SK-N-MC (cell line): Measurements from ENCODE around the gene MID1.

Experiments used
- DNase-seq: peaks from one replicate; pipeline ENCODE4 v3.0.0-alpha.2; 2011; ENCODE audit warnings: low read depth, low spot score
- H3K27ac ChIP-seq: fragments of 200-600 bp; sonication (generic); 2 replicates; pipeline ENCODE4 v1.5.1; 2016; ENCODE audit warnings: mixed run types
- H3K36me3 ChIP-seq: fragments of 200-600 bp; sonication (generic); 2 replicates; pipeline ENCODE4 v1.6.1; 2017; ENCODE audit warnings: antibody characterized with exemption, low read length, mixed read lengths; ENCODE audit not compliant: insufficient read depth
- H3K4me3 ChIP-seq: fragments of 200-600 bp; sonication (generic); 2 replicates; pipeline ENCODE4 v1.5.1; 2016
- H3K9ac ChIP-seq: fragments of 200-600 bp; sonication (generic); 2 replicates; pipeline ENCODE4 v1.8.0; 2017; ENCODE audit warnings: mixed run types, mixed read lengths; ENCODE audit not compliant: insufficient read length
- H3K9me3 ChIP-seq: fragments of 200-600 bp; sonication (generic); 2 replicates; pipeline ENCODE4 v1.6.1; 2017; ENCODE audit warnings: low read depth, mild to moderate bottlenecking, antibody characterized with exemption, low read length, moderate library complexity, mixed read lengths
- EZH2 ChIP-seq: fragments of 200-600 bp; sonication (generic); IDR thresholded peaks from one replicate; pipeline ENCODE4 v1.6.1; 2017; ENCODE audit warnings: antibody characterized with exemption
- FOXP2 ChIP-seq: optimal IDR thresholded peaks from 2 replicates; pipeline ENCODE3; 2011; ENCODE audit warnings: mild to moderate bottlenecking, moderate library complexity; ENCODE audit not compliant: insufficient read depth; ENCODE audit errors: extremely low read length, control extremely low read depth
- POLR2AphosphoS5 ChIP-seq: IDR thresholded peaks from 2 replicates; pipeline ENCODE4 v1.6.1; 2012; ENCODE audit warnings: mild to moderate bottlenecking, low read depth, low read length, borderline replicate concordance

Gene MID1

DNA sequence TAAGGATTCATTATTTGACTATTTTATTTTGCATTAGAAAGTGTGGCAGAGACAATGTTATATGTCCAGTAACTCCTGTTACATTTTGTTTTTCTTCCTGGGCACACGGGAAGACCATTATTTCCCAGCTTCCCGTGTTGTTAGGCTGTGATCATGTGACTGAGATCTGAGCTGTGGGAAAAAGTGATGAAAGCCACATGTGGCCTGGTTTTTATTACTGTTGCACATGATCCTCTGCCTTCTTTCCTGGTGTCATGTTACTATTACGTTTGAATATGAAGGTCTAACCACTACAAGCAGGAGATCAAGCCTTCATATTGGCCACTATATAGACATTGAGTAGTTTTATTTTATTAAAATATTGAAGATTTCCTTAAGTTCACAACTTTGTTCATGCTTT, 28.2 kb upstream of the MID1 start:
- no peaks in the 10 kb centered on the region for H3K36me3 ChIP-seq
- TF ChIP-seq POLR2AphosphoS5 (no peak), FOXP2 (no peak), EZH2 (no peak)
- H3K4me3 ChIP-seq, result no peak overlapping the region
- peak; percentile 16 for DNase-seq
- no peak overlapping the region for H3K9ac ChIP-seq
- no peak overlapping the region for H3K27ac ChIP-seq
- no peaks in the 10 kb centered on the region for H3K9me3 ChIP-seq

DNA sequence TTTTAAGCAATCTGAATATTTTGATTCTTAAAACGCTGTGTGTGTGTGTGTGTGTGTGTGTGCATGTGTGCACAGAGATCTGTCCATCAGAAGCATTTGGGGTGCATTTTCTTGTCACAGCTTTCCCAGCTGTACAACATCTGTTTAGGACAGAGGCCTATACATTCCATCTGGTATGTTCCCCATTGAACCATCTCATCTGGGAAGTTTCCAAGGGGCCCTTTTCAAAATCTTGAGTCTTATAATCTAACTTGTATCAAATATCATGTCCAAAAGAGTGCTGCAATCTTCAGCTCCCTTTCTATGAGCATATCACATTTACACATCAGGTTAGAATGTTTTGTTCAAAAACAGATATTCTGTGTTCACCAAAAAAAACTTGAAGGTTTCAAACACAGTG, 16.5 kb upstream of the MID1 start:
- no peaks in the 10 kb centered on the region for H3K9me3 ChIP-seq
- H3K4me3 ChIP-seq, result no peak overlapping the region
- no peak overlapping the region for H3K9ac ChIP-seq
- no peaks in the 10 kb centered on the region for H3K36me3 ChIP-seq
- no peak overlapping the region for H3K27ac ChIP-seq
- no peak for TF ChIP-seq EZH2
- no peak for TF ChIP-seq POLR2AphosphoS5
- TF ChIP-seq FOXP2, result no peak
- DNase-seq, result no peak

DNA sequence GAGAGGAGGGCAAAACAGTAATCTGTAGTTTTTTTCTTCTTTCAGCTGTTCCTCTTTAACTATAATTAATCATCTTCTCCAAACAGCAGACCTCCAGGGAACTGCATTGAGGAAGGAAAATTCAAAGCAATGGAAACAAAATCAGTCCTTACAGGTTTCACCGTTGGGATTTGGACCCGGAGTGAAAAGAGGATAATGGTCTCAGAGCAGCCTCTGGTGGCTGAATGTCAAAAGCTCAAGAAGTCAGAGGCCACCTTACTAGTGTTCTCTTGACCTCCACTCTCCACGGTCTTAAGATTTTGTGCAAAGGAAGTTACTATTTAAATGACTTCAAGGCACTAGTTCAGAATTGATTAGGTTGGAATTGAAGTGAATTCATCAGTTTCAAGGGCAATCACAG, 16.0 kb upstream of the MID1 start:
- Histone ChIP-seq H3K4me3 (no peak overlapping the region), H3K9ac (no peak overlapping the region), H3K36me3 (no peaks in the 10 kb centered on the region), H3K9me3 (no peaks in the 10 kb centered on the region), H3K27ac (no peak overlapping the region)
- DNase-seq, result no peak
- no peak for TF ChIP-seq FOXP2

DNA sequence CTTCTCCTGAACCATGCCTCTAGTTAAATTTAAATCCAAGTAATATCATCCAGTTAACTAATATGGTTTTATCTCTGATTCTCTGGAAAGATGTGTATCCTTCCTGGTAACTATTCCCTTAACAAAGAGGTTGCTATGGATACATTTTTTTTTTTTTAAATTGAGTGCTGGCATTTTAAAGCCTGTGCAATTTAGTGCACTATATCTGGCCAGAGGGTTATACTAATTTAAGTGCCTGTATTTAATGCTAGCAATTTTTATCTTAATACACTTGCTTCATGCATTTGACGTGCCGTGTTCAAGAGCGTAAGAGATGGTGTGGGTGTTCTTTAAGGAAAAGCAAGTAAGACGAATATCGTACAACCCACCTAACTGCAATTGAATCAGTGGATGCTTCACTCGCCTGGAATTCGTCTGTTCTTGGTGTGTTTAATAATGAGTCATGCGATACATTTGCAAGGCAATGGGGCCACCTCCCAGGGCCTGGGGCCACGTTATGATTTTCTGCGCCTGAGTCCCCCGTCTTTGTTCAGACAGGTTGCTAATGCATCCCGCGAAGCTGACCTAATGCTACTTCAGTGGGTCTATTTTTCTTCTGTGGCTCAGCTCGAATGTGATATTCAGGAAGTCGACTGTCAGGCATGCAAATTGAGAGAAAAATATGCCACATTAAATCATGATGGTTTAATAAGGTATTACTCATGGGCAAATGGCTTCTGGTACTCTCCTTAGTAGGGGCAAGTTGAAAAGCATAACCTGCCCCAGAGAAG, 14.2 kb upstream of the MID1 start:
- Histone ChIP-seq H3K9me3 (no peaks in the 10 kb centered on the region), H3K27ac (no peak overlapping the region), H3K36me3 (no peaks in the 10 kb centered on the region), H3K9ac (no peak overlapping the region), H3K4me3 (peak overlapping the region; percentile 39)
- no peak for DNase-seq
- TF ChIP-seq POLR2AphosphoS5, result no peak
- no peak for TF ChIP-seq FOXP2
- TF ChIP-seq EZH2, result no peak

DNA sequence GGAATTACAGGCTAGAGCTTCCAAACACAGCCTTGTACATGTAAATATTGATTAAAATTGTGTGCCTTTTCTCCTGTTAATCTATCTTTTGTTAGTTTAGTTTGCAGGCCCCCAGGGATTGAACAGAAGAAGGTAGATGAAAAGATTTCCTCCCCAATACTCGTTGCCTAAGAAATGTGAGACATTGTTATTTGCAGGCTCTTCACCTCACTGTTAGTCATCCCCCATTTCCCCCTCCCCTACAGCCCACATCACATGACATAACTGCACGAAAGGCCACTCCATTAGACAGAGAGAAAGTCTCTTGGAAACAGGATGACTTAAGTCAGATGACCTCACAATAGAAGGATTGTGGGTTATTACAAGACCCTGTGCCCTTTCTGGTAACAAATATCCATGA, 13.3 kb upstream of the MID1 start:
- H3K9me3 ChIP-seq, result no peaks in the 10 kb centered on the region
- no peak for DNase-seq
- H3K9ac ChIP-seq, result no peak overlapping the region
- TF ChIP-seq POLR2AphosphoS5, result no peak
- no peak for TF ChIP-seq EZH2
- TF ChIP-seq FOXP2, result no peak
- no peaks in the 10 kb centered on the region for H3K36me3 ChIP-seq
- no peak overlapping the region for H3K27ac ChIP-seq
- no peak overlapping the region for H3K4me3 ChIP-seq

DNA sequence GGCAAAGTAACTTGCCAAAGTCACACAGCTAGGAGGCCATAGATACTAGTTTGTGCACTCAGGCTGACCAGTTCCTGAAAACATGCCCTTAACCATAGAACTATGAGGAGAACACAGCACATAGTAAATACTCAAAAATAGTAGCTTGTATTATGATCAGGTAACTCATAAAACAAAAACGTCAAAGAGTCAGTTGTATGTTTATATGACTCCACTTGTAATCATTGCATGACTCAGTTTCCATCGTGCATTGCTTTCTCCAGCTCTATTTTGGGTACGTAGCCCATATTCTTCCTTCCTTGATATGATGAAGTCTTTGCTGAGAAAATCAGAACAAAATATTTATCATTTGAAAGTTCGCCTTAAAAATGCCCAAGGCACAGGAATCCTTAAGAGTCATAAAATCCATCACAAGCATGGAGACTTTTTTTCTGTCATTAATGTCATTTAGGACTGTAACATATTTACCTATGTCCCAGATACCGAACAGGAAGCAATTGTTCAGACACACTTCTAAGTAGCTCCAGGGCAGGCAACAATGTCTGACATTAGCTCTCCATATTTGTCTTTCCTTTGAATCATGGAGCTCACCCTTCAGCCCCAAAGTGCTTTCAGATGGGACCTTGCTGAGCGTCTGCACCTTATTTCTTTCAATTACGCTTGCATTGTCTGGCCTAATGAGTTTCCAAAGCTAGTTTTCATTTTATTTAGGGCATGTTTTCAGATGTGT, 11.2 kb upstream of the MID1 start:
- no peak for DNase-seq

DNA sequence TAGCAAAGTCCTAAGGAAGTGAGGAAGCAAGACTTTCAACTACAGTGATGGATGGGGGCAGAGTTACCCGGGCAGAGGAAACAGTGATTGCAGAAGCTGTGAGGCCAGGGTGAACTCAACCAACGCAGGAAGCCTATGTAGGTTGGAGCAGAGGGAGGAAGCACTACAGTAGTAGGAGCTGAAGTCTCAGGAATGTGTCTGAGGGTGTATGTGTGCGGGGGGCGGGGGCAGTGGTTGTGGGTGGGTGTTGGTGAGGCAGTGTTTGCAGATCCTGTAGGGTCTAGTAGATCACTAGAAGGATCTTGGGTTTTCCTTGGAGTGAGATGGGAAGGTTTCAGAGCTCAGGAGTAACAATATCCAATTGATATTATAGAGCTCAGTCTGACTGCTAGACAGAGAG, 9.9 kb upstream of the MID1 start:
- no peak overlapping the region for H3K4me3 ChIP-seq
- no peaks in the 10 kb centered on the region for H3K36me3 ChIP-seq
- no peak overlapping the region for H3K9ac ChIP-seq
- no peaks in the 10 kb centered on the region for H3K9me3 ChIP-seq
- H3K27ac ChIP-seq, result no peak overlapping the region
- TF ChIP-seq FOXP2 (no peak), POLR2AphosphoS5 (no peak), EZH2 (no peak)
- DNase-seq, result no peak

More for the DNA sequence above, 11.2 kb upstream of the MID1 start:
- TF ChIP-seq POLR2AphosphoS5 (no peak), EZH2 (no peak), FOXP2 (no peak)
- no peak overlapping the region for H3K4me3 ChIP-seq
- no peak overlapping the region for H3K9ac ChIP-seq
- H3K36me3 ChIP-seq, result no peaks in the 10 kb centered on the region
- H3K27ac ChIP-seq, result no peak overlapping the region
- H3K9me3 ChIP-seq, result no peaks in the 10 kb centered on the region

DNA sequence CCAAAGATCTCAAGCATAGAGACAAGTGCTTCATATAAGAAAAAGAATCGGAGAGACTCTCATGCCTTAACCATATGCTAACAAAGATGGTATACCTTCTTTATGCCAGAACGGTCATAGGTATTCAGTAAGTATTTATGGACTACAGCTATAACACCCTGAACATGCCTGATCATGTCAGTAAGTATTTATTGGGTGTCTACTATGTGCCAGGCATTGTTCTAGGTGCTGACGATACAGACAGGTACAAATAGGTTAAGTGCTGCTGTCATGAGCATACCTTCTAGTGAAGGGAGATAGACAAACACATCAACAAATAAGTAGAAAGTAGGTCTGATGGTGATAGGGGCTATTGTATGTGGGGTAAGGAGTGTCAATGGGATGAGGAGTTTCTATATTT, 9.5 kb upstream of the MID1 start:
- Histone ChIP-seq H3K36me3 (no peaks in the 10 kb centered on the region), H3K27ac (no peak overlapping the region), H3K9me3 (no peaks in the 10 kb centered on the region), H3K9ac (no peak overlapping the region), H3K4me3 (no peak overlapping the region)
- DNase-seq, result no peak
- TF ChIP-seq EZH2, result no peak

DNA sequence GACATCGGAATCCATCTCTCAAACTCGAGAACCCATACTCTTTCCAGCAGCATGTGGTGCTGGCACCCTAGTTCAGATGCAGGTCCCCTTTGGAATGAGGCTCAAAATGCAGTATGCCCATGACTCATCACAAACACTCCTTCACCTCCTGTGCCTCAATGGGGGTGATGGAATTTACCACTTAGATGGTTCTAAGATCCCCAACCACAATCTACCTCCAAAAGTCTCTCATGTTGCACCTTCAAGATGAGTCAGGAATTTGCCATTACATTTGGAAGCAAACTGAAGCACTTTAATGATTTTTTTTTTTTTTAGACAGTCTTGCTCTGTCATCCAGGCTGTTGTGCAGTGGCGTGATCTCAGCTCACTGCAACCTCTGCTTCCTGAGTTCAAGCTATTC, 8.5 kb upstream of the MID1 start:
- TF ChIP-seq FOXP2, result no peak
- no peak for TF ChIP-seq EZH2
- TF ChIP-seq POLR2AphosphoS5, result no peak
- Histone ChIP-seq H3K9ac (no peak overlapping the region), H3K36me3 (no peaks in the 10 kb centered on the region), H3K27ac (no peak overlapping the region), H3K9me3 (no peaks in the 10 kb centered on the region), H3K4me3 (no peak overlapping the region)
- no peak for DNase-seq
